ENCODE results near the gene KLF12.

Gene KLF12

DNA sequence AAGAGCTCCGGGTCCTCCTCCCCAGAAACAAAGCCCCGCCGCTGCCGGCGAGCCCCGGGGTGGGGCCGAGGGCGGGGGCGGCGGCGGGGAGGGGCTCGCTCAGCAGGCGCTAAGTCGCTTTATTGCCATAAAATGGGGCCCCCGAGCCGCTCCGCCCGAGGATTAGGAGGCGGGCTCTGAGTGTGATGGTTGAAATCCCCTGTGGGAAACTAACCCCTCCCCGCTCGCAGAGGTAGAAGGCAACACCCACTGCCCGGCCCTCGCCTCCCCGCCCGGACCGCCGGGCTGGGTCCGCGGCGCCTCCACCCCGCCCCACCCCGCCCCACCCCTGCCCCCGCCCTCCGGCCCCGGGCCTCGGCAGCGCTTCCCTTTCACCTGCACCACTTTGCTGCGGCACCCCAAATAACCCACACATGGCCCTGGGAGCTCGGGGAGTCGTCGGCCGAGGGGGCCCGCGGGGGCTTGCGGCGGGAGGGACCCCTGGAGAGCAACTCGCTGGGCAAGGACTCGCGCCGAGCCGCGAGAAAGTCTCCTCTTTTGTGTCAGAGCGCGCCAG lies at the start of gene KLF12:
Gene KLF12, minus strand, starts transcription at position 184 of the 556 bp plus-strand sequence.
- no peak for DNase-seq

DNA sequence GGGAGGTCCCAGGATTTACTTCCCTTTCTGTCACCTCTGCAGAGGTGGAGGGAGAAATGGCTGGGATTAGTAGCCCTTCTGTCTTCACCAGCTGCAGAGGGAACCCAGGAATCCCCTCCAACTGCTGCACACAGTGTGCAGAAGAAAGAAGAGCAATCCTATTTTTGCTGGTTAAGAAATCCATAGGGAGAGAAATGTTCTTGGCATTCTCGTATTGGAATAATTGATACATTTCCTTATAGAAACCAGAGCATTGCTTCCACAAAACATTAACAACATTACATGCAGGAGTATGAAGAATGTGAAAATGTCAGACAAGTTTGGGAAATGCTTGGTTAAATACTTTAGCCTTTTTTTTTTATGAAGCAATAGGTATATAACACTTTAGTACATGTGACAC lies 48.3 kb upstream of the KLF12 start:
- DNase-seq: no peak

DNA sequence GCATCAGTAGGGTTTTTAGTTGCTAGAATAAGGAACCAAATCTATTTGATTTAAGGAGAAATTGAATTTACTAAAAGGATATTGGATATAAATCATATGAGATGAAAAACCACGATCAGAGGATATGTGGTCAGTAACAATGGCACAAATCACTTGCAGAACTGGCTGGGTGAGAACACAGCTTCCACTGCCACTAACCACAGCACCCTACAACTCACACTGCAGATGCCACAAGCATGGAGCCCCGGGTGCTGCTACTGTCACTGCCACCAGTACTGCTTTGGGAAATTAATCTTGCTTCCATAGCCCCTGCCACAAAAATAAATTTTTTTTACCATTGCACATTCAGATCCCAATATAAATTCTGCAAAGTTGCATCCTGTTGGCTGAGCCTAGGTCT lies 40.6 kb upstream of the KLF12 start:
- no peak for DNase-seq

DNA sequence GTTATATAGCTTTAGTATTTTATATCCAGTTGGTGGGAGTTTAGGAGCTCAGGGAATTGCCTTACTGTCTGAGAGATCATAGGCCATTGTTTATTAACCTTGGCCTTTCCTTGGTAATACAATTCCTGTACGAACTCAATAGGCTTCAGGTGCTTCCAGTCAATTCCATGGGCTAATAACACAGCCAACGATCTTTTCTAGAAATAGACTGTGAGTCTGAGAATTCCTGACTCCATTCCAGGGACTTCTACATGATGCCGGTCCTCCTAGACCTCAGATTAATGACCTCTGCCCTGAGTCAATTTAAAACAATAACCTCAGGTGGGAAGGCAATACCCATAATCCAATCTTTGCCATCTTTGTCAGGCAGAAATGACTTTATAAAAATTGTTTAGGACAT lies 39.6 kb upstream of the KLF12 start:
- no peak for DNase-seq

DNA sequence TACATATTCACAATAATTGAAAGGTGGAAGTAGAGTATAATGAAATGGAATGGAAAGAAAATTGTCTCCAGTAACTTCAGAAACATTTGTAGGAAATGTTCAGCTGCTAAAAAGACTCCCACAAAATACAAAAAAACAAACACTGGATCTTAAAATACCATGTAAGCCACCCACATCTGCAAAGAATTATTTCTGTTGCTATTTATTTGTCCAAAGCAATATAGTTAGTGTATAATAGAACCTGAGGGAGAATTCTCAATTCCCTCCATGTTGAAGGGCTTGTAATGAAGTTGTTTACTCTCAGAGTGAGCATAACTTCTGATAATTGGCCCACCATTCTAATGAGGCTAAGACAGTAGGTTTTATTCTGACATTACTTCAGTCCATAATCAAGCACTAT lies 37.4 kb upstream of the KLF12 start:
- DNase-seq: no peak

DNA sequence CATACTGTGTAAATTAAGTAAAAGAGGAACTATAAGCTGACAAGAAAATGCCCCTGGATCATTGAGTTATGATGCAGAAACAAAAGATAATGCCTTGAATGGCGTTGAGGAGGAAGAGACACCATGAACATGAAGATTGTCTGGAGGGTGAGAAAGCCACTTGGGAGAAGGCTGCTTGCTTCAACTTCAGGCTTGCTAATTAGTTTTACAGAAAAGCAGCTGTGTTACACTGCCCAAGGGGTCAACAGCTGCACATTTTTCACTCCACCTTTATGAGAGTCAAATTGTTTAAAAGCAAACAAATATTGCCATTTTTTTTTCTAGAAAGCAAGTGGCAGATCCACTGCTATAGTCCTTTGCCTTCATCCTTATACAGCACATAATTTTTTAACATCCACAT lies 35.5 kb upstream of the KLF12 start:
- no peak for DNase-seq

DNA sequence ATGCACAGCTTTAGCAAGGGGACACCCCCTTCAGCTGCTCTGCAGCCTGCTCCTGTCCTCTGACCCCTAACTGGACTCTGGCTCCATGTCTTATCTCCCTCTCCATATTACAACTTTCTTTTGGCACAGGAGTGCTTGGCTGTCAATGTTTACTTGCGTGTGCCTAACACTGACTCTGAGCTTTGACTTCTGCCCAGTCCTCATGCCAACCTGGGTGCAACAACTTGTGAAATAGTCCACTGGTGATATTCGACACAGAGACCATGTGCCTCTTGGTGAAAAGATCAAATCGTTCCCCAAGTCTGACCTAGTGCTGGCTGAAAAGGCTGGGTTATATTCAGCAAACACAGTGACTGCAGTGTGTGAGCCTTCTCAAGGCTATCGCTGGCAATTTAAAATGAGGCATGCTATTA lies 34.1 kb upstream of the KLF12 start:
- DNase-seq: no peak

DNA sequence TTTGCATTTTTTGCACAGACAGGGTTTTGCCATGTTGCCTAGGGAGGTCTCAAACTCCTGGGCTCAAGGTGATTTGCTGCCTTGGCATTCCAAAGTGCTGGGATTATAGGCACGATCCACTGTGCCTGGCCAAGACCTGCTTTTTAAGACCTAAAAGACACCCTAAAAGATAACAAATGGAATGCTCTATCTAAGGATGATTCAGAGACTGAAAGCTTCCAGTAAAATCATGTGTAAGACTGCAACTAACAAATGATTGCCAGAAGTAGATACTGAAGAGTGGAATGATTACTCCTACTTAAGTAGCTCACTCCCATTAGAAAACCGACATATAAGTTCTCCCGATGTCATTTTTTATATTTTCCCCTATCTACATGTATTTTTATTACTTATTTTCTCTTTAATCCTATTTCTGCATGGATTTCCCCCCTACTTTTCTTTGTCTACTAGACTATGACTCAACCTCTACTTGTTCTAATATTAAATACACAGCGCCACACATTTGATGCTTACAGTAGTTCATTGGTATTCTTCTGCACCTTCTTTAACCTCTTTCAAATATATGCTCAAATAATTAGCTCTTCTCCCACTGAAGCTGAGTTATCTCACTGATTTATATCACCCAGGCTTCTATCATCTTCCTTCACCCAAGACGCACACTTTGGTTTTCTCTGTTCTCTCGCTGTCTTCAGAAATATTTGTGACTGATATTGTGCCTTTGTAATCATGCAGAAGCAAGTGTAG lies 32.2 kb upstream of the KLF12 start:
- DNase-seq: no peak

DNA sequence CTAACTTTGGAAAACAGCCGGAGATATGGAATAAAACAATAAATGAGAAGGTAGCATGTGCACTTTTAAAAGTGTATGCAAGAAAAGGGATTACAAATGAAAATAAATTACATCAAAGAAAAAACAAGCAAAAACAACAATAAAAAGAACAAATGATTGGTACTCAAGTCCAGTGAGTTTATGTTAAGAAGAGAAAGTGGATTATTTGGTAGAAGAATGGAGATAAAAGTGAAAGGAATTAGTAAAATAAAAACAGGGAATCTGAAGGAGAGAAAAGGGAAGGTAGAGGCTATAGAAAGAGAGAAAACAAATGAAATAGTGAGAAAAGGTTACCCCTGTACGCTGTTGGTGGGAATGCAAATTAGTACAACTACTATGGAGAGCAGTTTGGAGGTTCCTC lies 28.6 kb upstream of the KLF12 start:
- no peak for DNase-seq

DNA sequence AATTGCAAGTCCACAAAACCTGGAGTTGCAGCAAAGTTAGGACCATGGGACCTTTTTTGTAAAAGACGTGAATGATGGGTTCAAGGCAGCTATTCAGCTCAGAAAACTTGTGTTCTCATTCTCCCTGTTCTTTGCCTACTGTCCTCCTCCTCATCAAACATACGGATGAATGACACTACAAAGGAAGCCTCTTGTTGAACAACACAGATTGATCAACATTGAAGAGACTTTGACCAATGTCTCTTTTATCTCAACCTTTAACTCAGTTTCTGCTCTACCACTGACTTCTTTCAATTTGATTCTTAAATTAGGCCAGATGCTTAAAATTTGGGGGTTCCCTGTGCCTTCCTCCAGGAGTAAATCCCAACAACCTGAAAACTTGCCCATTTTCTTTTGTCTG lies 27.9 kb upstream of the KLF12 start:
- no peak for DNase-seq

DNA sequence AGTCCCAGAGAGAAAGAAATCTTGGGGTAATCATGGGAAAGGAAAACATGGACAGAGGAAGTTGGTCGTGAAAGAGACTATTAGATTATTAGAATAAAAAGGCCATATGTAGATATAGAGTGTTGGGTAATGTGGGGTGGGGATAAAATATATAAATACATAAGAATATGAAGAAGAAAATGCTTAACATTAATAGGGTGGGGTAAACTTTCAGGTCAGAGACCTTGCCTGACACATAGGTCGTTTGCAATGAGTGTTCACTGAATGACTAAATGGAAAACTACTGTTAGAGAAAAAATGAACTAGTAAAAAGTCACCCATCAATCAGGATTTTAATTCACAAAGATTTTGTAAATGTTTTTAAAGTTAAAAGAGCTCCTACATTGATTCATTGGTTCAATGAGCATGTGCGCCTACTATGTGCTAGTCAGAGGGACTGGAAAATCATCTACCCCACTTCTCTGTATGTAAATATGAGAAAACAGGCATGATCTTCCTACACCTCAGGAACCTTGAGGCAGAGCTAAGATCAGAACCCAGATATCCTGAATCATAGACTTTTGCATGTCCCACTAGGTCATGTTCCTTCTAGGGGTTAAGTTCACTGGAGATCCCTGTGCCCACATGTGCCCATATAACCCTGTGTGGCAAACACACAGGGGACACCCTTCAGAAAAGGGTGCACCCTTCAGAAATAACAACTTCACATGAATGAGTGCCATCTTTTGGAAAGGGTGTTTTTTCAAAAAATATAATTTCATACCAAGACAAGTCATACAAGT lies 24.6 kb upstream of the KLF12 start:
- DNase-seq: no peak

DNA sequence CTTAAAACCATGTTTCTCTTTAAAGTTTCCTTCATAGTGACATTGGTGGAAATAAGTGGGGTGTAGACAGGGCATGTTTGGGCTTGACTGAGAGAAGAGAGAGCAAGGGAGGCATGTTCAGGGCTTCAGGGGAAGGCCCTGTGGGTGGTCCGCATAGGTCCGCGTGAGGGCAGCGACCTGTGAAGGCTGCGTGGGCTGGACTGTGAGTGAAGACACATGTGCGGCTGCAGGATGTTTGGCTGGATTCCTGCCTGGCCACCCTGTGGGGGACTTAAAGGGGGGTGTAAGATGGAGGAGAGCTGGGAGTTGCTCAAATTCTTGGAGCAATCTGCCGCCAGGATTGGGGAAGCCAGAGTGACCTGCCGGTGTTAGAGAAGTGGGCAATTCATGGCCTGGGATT lies 23.8 kb upstream of the KLF12 start:
- DNase-seq: no peak

DNA sequence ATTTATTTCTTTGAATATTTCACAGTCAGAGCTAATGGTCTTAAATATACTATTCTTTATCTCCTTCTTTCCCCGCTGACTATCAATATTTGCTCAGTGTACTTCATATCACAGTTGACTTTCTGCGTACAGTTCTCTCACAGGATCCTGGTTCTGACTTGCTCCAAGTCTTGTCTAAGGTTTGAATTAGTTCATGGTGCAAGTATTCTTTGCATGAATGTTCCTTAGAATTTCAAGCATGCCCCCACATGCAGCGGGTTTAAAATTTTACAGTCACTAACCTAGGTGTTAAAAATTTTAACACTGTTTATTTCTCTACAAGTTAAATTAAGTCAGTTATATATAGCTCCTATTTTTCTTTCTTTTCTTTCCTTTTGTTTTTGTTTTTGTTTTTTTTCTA lies 20.8 kb upstream of the KLF12 start:
- DNase-seq: no peak

DNA sequence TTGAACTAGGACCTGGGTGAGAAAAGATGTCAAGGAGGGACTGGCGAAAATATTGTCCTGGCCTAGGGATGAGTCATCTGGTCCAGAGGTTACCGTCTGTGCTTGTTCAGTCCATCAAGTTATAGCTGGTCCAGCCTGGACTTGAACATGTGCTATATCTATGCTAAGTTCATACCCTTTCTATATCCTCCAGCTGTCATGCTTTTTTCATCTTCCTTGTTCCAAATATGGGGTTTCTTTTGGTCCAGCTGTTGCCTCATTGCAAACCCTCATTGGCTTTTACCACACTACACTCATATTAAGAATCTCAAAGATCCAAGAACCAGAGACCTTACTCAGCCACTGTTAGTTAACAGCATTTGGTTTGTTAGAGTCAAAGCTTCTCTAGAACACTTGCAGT lies 19.1 kb upstream of the KLF12 start:
- no peak for DNase-seq

DNA sequence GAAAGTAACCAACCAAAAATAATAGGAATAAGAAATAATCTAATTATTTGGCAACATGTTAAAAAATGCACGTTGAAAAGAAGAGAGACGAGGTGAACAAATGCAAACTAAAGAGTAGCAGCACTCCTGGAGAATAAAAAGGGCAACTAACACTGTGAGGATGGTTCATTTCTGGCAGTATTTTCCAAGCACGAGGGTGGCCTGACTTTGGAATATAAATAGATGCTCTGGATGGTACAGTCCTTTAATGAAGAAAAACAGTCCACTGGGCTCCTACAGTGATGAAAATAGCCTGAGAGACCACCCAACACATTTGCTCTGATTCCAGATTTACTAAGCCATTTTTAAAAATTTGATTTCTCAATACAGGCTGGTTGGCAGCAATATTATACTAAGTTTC lies 17.7 kb upstream of the KLF12 start:
- DNase-seq: no peak

DNA sequence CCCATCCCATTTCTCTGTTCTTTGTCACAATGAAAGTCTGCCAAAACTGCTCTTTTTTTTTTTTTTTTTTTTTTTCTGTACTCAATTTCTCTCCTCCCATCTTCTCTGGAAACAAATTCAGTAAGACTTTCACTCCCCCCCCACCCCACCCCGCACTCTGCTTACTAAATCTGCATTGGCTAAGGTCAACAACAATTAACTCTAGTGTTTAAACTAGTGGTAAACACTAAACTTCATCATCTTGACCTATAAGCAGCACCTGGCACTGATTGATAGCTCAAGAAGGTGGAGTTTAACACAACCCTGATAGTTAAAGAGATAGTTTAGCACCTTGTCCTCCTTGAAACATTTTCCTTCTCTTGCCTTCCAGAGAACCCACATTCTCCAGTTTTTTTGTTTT lies 14.1 kb upstream of the KLF12 start:
- DNase-seq: no peak

DNA sequence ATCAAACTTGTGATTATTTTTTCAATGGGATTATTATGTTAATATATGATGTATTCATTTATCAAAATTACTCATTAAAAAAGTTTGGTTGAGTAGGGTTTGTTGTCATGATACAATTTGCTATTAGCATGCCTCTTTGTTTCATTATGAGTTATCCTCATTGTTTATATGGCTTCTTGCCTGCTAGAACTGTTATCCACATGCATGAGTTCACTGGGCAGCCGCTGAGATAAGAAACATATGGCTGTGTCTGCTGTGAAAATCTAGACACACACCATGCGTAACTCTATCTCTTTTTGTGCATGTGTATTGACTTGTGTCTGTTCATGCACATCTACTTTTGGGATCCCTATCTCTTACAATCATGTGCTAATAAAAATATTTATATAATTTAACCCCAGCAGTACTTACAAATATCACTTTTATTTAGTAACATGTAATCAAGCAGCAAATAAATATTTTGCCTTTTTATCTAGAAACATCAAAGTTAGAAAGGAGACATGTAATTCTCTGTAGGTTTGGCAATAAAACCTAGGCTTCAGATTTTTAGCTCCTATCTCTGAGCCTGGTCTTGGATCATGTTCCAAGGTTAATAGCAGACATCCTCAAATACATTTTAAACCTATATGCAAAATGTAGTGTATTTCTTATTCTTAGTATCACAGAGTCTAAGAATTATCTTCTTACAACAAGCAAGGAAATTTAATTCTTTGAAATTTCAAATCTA lies 11.2 kb upstream of the KLF12 start:
- DNase-seq: peak; percentile 25

DNA sequence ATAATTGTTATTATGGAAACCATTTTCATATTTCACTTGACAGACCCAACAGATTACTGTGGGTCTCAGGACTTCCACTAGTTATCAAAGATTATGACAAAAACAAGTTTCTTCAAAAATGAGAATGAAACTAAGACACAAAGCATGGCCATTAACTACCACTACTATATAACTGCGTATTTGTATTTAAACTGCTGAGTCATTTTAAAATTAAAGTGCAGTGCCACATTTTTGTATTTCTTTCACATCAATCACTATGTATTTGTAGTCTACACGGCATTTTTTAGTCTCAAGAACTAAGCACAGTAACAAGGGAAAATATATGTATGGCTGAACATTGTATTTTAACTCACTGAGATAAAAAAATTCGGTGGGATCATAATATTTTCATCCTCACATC lies 10.1 kb upstream of the KLF12 start:
- no peak for DNase-seq

DNA sequence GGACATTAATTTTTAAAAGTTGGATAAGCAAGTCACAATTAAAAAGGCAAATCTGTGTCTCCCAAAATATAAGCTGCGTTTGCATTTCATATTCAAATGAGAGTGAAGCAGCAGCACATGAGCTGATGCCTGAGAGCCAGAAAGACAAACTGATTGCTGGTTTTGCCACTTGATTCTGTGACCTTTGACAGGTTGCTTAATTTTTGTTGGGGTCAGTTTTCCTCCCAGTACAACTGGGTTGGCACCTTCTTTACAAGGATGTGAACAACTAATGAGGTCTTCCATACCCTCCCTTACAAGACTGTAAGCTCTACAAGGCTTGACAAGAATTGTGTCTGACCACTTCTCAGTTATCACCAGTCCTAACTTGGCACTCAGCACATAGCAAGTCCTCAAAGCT lies 8.1 kb upstream of the KLF12 start:
- no peak for DNase-seq

DNA sequence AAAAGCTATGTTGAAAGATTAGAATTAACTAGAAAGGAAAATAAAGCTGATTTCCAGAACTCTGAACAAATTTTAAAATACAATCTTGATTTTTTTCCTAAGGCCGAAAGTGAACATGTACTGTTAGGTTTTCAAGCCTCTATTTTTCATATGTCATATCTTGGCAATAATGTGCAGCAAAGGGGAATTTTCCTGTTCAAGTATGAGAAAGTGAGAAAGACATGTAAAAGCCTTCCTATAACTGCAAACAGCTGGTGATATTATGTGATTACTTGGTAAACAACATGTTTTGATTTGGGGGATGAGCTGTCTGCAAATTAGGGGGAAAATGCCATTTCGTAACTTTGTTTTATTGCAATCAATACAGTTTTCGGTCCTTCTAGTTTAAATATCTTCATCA lies 4.0 kb upstream of the KLF12 start:
- DNase-seq: no peak

DNA sequence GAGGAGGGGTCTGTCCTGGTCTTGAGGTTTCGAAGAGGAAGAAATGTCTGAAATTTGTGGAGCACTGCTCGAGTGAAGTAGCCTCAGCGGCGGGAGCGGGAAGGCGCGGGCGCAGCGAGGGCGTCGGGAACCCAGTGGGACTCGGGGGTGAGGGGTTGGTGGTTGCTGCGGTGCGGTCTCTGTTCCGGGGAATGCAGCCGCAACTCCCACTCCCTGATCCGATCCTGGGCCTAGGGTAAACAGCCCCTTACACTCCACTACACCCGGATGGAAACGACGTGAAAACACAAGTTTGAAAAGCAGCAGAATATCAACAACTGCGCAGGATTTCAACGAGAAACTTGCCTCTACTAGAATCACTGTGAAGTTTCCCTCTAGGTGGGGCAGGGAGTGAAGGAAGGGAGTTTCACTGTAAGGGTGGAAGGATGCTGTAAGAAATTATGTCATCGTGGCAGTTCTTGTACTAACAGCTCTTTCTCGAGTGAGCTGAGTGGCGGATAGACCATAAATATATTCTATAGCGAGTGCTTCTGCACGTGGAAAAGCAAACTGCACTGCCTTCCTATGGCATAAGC lies 2.0 kb upstream of the KLF12 start:
- DNase-seq: no peak

DNA sequence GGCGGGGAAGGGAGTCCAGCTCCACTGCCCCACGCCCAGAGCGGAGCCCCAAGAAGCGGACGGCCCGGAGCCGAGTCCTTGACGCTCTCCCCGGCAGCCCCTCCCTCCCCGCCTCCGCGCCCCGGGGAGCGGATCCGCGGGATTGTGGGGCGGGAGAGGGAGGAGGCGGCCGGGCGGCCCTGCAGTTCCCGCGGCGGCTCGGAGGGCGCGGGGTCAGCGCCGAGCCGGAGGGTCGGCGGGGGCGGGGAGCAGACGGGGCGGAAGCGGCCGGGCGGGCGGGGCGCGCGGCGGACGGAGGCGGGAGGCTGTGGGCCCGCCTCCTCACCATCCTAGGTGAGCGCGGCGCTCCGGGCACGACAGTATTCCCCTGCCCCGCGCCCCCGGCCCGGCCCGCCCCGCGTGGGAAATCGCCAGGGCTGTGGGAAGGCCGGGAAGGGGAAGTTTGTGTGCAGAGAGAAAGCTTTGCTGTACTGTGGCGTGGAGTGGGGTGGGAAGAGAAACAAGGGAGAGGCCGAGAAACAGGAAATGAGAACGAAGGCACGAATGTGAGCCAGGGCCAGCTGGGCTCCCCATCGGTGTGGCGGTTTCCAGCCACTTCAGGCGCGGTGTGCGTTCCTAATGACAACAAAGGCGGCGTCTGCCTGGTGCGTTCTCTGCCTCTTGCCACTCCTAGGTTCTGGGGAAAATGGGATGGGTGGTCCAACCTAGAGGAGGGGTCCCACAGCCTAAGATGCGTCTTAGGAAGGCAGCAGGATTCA lies 1.3 kb upstream of the KLF12 start:
- peak; percentile 88 for DNase-seq

Measured in retina (tissue), 1 donor.